AG04450 (cell line): ENCODE results near the gene LAMA4. TPM values are rescaled to one million over a fixed set of nuclear protein-coding genes. Genes with fewer than 3 reads are reported as not detected.

Source experiments
- CTCF ChIA-PET: fragments of 300-600, 350-600 bp; formaldehyde crosslinking; extraction: SDS; loops from one replicate; lab custom pipeline; 2022; ENCODE audit warnings: antibody characterized with exemption, inconsistent platforms; lab: Charles Lee
- POLR2A ChIA-PET: fragments of 350-600 bp; formaldehyde crosslinking; extraction: SDS; loops from one replicate; lab custom pipeline; 2021; ENCODE audit warnings: antibody characterized with exemption, inconsistent platforms; lab: Yijun Ruan, JAX
- DNase-seq: peaks from one replicate; pipeline ENCODE4 v3.0.0-alpha.2; 2011; ENCODE audit warnings: low read depth, low spot score
- H3K27ac ChIP-seq: one replicate; pipeline ENCODE4 v1.5.1; 2012; ENCODE audit warnings: low read depth, low read length, control low read depth
- H3K27me3 ChIP-seq: one replicate; pipeline ENCODE4 v1.6.0; 2012; ENCODE audit warnings: low read length; ENCODE audit not compliant: control insufficient read depth, insufficient read depth
- H3K4me3 ChIP-seq: 2 replicates; pipeline ENCODE4 v1.5.1; 2011; ENCODE audit warnings: mild to moderate bottlenecking, low read depth, low read length, control low read depth
- H3K9me3 ChIP-seq: 2 replicates; pipeline ENCODE4 v1.5.1; 2012; ENCODE audit warnings: low read length; ENCODE audit not compliant: control insufficient read depth, insufficient read depth
- polyA plus RNA-seq: library from polyadenylated mRNA; depleted of rRNA; stranded (reverse); fragments of >200 nt; gene quantifications from 2 replicates; pipeline ENCODE4 v1.2.3, GENCODE V29; 2011
- TF ChIP-seq, protein P1 (sequence below): IDR thresholded peaks from 2 replicates; pipeline ENCODE4 v1.5.1; 2011; ENCODE audit warnings: low read depth, low read length, control low read depth, inconsistent platforms

LAMA4 gene
- polyA plus RNA-seq, 1 experiment, result 246 TPM

DNA sequence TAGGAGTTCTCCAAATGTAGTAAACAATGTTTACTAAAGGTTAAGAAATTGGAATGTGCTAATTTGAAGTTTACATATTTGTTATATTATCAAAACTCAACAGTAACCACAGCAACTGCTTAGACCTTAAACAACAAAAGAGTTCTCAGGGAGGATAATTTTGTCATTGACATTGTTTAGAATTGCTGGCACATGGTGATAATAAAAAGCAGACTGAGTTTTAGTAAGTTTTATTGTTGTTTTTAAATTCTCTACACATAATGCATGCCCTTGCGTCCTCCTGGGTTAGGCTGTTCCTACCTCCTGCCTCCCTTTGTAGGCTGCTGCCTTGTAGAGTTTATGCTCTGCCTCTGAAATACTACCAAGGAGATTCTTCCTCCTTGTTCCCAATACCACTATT lies 28.7 kb downstream of the LAMA4 start:
- no peak for DNase-seq
- TF ChIP-seq, protein P1, sequence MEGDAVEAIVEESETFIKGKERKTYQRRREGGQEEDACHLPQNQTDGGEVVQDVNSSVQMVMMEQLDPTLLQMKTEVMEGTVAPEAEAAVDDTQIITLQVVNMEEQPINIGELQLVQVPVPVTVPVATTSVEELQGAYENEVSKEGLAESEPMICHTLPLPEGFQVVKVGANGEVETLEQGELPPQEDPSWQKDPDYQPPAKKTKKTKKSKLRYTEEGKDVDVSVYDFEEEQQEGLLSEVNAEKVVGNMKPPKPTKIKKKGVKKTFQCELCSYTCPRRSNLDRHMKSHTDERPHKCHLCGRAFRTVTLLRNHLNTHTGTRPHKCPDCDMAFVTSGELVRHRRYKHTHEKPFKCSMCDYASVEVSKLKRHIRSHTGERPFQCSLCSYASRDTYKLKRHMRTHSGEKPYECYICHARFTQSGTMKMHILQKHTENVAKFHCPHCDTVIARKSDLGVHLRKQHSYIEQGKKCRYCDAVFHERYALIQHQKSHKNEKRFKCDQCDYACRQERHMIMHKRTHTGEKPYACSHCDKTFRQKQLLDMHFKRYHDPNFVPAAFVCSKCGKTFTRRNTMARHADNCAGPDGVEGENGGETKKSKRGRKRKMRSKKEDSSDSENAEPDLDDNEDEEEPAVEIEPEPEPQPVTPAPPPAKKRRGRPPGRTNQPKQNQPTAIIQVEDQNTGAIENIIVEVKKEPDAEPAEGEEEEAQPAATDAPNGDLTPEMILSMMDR, result no peak
- H3K27me3 ChIP-seq, result no peaks in the 10 kb centered on the region
- H3K4me3 ChIP-seq, result no peak overlapping the region
- no peak overlapping the region for H3K27ac ChIP-seq
- ChIA-PET CTCF (no interaction called here), POLR2A (no interaction called here)
- peaks cover 3% of the 10 kb centered on the region for H3K9me3 ChIP-seq

DNA sequence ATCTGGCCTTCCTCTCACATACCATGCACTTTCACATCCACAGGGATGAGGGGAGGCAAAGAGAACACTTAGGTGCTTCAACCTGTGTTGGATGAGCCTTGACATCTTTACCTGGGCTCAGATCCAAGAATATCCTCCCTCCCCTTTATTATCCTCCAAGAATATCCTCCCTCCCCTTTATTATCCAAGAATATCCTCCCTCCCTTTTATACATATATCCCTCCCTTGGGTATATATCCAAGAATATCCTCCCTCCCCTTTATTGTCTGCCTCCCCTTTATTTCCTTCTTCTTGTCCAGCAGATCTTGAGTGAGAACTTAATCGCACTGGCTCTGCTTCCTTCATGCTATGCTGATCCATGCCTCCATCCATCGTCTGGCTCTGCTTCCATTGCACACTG lies 30.3 kb downstream of the LAMA4 start:
- POLR2A ChIA-PET, result no interaction called here
- Histone ChIP-seq H3K9me3 (peaks cover 3% of the 10 kb centered on the region), H3K4me3 (no peak overlapping the region), H3K27ac (peak overlapping the region; percentile 67), H3K27me3 (no peaks in the 10 kb centered on the region)
- TF ChIP-seq, protein P1, result no peak
- no peak for DNase-seq
- CTCF ChIA-PET, result interaction anchor here (0.7 kb wide), 1 partner anchor 1521 kb away, joined by 5 read pairs; no protein-coding TSS in a partner anchor

DNA sequence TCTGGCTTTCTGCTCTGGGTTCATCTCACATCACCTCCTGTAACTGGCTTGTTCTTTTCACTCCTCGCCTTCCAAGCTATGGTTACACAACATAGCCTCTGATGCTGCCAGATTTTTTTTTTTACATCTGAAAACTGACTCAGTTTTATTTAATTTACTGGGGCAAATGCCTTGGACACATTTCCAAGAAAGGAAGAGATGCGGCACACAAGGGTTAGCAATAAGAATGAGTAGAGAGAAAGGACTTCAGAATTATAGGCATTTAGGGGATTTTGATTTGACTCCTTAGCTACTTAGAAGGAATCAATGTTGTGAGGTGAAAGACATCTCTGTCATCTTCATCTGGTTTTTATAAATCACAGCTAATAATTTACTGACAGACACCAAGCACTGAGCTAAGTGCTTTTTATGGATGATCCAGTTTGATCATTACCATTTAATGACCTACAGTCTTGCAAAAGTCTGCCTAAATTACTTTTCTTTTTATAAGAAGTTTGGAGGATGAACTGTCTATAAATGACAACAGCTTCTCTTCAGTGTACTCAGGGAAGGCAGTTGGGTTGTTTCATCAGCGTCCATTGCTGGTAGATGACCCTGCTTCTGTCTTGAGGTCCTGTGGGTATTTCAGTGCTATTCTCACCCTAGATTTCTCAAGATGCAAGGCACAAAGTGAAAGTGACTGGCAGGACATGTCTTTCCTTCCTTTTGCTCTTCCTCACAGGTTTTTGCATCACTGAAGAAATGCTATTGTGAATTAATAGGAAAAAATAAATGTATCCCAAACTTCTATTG lies 31.1 kb downstream of the LAMA4 start:
- Histone ChIP-seq H3K4me3 (no peak overlapping the region), H3K27ac (peak overlapping the region; percentile 85), H3K27me3 (no peaks in the 10 kb centered on the region), H3K9me3 (no peaks in the 10 kb centered on the region)
- POLR2A ChIA-PET, result interaction anchor here (0.7 to 2.8 kb wide), 8 partner anchors 9 to 88 kb away, joined by 3 to 20 read pairs (median 6); no protein-coding TSS in a partner anchor
- CTCF ChIA-PET, result interaction anchor here (0.8 kb wide), 1 partner anchor 85 kb away, joined by 3 read pairs; no protein-coding TSS in a partner anchor
- TF ChIP-seq, protein P1, result no peak
- DNase-seq, result peak; percentile 86

DNA sequence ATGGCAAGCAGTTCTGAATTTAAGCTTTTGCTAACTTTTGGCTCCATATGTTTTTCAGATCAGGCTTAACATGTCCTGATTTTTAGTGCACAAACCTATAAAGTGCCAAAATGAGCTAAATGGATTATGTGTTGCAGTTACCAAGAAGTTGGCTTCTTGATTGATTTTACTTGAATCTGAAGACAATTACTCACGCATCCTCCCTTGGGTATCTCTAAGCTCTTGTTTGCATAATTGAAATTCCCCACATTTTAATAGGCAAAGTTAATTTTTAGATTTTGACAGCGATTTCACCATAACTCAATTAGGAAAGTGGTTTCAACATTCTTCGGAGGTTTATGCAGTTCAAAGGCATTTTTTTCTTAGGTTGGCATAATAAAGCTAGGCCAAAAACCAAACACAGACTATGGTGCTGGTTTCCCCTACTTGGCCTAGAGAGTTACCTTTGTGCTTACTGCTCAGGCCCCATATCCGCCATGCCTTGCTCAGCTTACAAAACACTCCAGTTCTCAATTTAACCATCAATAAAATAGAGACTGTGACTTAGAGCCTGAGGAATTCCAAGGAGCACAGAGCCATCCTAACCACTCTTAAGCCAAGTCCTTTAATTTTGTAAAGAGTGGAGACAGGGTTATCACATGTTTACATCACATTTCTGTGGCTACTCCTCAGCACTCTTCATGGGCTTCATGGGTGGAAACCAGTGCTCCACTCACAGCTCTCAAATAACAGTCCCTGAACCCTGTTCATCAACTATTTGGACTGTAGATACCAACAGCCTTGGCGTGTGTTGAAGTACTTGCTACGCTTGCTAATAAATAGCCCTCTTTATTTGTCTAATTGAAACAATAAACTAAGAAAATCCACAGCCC lies 32.1 kb downstream of the LAMA4 start:
- Histone ChIP-seq H3K27ac (peak overlapping the region; percentile 79), H3K27me3 (no peaks in the 10 kb centered on the region), H3K4me3 (no peak overlapping the region), H3K9me3 (no peaks in the 10 kb centered on the region)
- TF ChIP-seq, protein P1, result no peak
- DNase-seq, result peak; percentile 43
- POLR2A ChIA-PET, result interaction anchor here (1.0 to 2.8 kb wide), 11 partner anchors 10 to 89 kb away, joined by 3 to 20 read pairs (median 4); no protein-coding TSS in a partner anchor
- CTCF ChIA-PET, result interaction anchor here (0.7 to 1.0 kb wide), 2 partner anchors 9 to 12 kb away, joined by 3 read pairs; no protein-coding TSS in a partner anchor
